NCI-H1417 (cell line): ENCODE results near the gene FGF11.

Experiments
- DNase-seq, 3 experiments: peaks; one replicate each; lab custom pipeline; 2025; lab: John Stamatoyannopoulos, UW

FGF11 gene

GRCh38 chr17:7439462-7440112, at the start of gene FGF11:
Gene FGF11 (plus strand): TSS chr17:7439512. CDS start chr17:7439621, 109 bp downstream.
- peak in 2 of 3 experiments; percentile 11 to 31 for DNase-seq

DNA sequence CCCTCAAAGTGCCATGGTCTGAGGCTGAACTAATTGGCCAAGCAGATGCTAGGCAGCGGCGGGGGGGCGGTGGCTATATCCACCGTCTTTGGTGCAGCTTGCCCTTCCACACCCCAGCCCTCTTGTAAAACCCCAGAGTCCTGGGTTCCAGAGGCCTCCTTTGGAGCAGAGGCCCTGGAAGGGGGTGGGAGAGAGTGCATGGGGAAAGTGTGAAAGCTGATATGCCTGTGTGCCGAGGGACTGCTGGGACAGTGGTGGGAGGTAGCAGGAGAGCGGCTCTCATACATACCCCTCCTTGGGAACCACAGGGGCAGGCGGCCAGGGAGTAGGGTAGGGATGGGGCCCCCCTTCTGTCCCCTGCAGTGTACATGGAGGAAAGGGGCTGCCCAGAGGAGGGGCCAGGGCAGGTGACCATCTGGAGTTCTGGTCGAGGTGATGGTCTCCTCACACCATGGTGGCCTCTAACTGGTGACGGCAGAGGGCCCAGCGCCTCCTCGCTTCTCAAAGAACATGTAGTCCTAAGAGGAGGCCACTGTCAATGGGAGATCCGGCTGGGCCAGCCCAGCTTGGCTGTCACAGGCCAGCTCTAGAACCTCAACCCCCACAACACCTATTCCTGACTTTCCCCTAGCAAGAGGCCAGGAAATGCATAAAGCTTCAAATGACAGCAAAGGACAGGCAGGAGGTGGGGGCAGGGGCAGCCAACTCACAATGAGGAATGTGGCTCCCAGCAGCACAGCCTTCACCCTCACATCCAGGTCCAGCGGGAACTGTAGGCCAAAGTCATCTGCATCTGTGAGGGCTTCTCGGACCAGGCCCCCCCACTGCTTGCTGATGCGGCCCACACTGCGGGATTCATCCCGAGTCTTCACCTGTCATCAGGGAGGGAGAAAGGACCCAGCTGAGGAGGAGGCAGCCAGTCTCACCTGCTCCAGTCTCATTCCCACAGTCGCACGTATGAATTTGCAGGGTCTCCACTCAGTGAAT, 49.1 kb upstream of the FGF11 start:
- no peak for DNase-seq

- DNase-seq = no peak
Measured at GRCh38 chr17:7391307-7391706, 48.0 kb upstream of the FGF11 start.

GRCh38 chr17:7392696-7393612, 46.4 kb upstream of the FGF11 start:
- DNase-seq = no peak

DNA sequence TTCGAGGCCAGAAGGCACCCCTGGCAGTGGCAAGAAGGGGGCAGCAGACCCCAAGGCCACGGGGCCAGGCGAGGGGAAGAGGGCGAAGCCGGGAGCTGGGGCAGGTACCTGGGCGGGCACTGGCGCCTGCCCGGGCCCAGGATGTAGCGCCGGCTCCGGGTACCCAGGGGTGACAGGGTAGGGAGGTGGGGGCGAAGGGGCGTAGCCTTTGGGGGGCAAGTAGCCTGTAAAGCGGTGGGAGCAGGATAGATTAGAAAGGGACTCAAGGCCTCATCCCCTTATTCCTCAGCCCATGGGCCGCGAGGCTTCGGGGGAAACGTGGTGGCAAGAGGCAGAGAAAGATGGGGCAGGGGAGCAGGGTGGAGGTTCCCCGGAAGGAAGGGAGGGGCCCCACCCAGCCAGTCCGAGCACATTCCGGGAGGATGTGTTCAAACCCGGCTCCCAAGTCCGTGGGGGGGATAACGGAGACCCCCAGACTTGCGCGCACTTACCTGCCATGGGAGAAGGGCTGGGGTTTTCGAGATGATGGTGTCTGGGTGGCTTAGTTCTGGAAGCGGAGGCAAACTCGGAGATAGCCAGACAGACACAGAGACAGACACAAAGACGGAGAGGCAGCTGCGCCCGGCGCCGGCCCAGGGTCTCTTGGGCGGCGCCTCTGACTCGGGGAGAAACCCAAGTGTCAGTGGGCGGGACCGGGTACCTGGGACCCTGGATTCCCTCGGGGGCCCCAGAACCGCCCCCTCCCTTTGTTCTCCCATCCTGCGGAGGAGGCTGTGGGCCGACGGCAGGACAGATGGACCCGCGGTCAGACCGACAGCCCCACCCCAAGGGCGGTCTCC, 45.5 kb upstream of the FGF11 start:
- peak; percentile 46 to 75 (median 68) for DNase-seq

GRCh38 chr17:7394452-7395191, 44.7 kb upstream of the FGF11 start, which contains the start of gene PLSCR3:
Gene PLSCR3 (minus strand): TSS chr17:7394525. CDS start chr17:7394110, 415 bp downstream.
- DNase-seq = peak; percentile 75 to 81 (median 77)

DNA sequence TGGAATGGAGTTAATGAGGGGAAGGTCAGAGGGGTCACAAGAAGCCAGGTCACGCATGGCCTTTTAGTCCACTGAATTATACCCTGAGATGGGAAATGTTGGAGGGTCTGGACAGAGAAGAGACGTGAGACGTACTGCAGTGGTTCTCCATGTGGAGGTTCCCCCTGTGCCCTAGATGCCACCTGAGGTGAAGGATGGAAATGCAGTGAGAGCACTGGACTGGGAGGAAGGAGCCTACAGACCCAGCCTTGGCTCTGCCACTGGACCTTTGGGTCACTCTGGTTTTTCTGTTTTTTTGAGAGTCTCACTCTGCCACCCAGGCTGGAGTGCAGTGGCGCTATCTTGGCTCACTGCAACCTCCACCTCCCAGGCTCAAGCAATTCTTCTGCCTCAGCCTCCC, 43.2 kb upstream of the FGF11 start:
- no peak for DNase-seq

GRCh38 chr17:7398612-7399011, 40.7 kb upstream of the FGF11 start:
- DNase-seq = no peak

DNA sequence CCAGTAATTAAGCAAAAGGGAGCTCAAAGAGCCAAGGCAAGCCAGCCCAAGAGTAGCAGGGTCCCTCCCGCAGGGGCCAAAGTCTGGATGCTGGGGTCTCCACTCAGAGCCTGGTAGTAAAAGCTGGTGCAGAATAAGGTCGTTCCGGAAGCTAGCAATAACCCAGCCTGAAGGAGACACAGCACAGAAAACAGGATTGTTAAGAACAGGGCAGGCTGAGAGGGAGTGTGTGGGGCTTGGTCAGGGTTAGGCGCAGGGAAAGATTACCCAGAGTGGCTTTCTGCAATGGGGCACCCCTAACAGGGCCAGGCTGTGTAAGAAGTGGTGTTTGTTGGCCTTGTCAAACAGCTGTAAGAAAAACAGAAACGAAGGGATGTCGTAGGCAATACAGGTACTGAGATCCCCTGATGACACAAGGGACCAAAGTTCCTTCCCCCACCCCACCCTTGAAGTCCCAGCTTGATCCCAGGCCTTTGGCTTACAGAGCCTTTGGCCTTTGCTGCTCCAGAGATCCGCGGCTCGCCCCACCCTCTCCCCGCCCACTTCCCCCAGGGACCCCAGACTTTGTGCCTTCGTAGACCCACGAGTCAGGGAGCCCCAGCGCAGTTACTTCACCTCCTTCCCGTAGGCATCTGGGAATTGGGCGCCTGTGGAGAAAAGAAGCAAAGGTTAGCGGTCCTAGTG, 36.1 kb upstream of the FGF11 start:
- DNase-seq = peak in 2 of 3 experiments; percentile 68 to 71

GRCh38 chr17:7403727-7403976, 35.7 kb upstream of the FGF11 start:
- DNase-seq = peak in 2 of 3 experiments; percentile 82 to 89

DNA sequence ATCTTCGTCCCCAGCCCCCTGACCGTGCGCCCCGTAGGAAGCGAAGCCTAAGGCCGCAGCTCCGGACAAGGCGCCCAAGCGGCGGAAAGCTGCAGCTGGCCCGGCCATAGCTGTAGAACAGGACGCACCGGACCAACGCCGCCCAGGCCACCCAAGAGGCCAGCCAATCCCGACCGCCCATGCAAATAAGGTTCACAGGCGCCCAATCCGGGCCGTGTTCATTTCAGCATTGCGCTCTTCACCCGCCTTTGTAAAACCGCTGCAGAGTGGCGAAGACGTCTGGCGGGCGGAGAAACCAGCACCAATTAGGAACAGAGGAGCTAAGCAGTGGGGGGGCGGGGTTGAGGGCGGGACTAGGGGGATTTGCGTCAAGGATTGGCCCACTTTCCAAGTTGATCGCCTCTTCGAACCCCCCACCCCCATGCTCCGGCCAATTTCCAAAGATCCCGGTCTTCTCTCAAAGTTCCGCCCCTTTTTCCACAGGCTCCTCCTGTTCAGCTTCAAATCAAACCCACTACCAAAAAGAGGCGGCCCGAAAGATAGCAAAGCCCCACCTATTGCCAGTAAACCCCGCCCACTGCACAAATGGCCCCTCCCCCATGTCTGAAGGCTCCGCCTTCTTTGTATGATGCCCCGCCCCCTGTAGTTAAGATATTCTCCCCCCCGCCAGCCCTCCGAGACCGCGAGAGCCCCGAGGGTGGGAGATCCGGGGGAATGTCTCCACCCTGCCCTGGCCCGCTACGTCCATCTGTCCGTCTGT, 35.2 kb upstream of the FGF11 start, which contains the start of gene TMEM256:
Gene TMEM256 (minus strand): TSS at position 121 of the 760 bp plus-strand sequence. CDS start 13 bp downstream, at position 108.
- DNase-seq = peak; percentile 94 to 98 (median 95)

DNA sequence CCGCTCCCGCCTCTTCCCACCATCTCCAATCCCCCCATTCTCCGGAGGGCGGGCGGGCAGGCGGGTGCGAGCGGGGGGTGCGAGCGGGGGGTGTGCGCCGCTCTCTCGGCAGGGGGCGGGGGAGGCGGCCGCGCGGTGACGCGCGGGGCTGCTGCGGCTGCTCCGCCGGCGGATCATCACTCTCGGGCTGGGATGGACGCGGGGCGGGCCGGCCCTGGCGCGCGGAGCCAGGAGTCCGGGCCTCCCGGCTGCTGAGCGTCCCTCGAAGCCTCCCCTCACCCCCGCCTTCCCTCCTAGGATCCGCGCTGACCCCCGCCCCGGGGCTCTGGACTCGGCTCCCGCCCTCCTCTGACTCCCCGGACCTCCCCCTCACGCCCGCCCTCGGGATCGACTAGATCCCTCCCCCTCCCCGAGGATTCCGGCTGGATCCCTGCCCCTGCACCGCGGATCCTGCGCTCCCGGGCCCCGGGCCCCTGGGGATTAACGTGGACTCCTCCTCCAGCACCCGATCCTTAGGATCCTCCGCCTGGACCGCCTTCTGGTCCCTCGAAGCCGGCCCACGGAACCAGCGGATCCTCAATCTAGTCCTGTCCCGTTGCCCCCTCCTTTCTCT, 34.5 kb upstream of the FGF11 start:
- peak; percentile 49 to 75 (median 56) for DNase-seq

GRCh38 chr17:7405350-7406234, 33.7 kb upstream of the FGF11 start:
- peak in 2 of 3 experiments; percentile 7 to 23 for DNase-seq

DNA sequence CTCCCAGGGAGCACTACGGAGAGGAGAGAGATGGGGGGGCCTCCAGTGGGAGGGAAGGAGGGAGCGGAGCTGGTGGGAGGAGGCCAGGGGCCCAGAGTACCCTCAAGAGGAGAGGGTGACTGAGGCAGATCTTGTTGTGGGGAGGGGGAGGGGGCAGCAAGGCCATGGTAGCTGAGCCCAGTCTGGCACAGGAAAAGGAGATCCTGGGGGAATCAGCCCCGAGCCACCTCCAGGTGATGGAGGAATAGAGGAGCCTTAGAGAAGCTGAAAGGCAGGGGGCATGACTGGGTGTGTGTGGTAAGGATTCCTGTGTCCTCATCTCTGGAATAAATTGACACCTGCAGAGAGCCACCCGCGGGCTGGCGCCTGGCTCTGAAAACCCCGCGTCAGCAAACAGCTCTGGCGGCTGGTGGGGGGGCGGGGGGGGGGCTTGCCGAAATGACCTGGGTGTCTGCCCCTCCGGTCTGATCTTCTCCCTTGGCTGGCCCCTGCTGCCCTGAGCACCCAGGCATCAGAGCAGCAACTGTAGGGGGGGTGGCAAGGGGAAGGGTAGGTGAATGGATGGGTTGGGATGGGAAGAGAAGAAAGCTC, 33.0 kb upstream of the FGF11 start:
- peak in 2 of 3 experiments; percentile 6 to 44 for DNase-seq

- DNase-seq = no peak
Measured at GRCh38 chr17:7407082-7407481, 32.2 kb upstream of the FGF11 start.

DNA sequence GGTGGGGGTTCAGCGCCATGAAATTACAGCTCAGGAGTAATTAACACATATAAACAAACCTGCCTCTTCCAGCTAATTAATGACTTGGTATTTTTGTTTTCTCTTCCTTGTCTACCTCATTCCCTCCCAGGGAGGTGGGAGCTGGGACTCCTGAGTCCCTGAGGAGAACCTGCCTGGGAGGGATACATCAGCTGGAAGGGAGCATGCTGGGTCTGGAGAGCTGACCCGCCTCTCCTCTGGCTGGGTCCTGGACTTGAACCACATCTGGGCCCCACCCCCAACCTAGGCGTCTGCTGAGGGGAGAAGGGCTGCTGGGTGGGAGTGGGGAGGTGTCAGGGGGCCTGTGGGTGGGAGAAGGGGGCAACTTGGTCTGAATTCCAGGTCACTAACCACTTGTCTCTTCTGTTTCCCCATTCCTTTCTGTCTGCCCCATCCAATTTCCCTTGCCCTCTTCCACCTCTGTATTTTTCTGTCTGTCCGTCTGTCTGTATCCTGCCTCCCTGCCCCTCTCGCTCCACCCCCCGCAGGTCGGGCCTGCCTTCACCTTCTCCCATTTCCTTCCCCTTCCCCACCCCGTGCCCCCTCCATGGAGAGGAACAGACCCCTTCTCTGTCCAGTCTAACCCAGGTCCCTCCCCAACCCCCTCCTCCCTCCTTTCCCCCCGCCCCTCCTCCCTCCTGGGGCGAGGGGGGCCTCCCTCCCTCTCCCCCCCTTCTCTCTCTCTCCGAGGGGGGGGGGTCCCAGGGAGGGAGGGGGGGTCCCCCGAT, 31.6 kb upstream of the FGF11 start, which contains the start of gene NLGN2:
Gene NLGN2 (plus strand): TSS at position 361 of the 767 bp plus-strand sequence. CDS start 411 bp downstream, outside the sequence.
- DNase-seq = no peak
